K562 (cell line): ENCODE results near the gene NGRN. TPM values are rescaled to one million over a fixed set of nuclear protein-coding genes. Genes with fewer than 3 reads are reported as not detected.

ENCODE experiments used
- FOXK2 ChIP-seq, 2 experiments: fragments of 450-650 bp; IDR thresholded peaks in 1 of 2; conservative IDR thresholded peaks in 1 of 2; 2 replicates each; pipeline ENCODE4 v1.6.1; 2016; ENCODE audit warnings: low read depth in 2 of 2, mild to moderate bottlenecking in 1 of 2
- MYBL2 ChIP-seq, 2 experiments: fragments of 450-650 bp in 1 of 2; sonication (generic) in 1 of 2; formaldehyde crosslinking in 1 of 2; IDR thresholded peaks; 2 replicates each; pipeline versions ENCODE4 v1.6.1 to v1.8.1; 2017 to 2022; ENCODE audit warnings: borderline replicate concordance in 1 of 2, inconsistent platforms in 1 of 2, low read depth in 1 of 2, mild to moderate bottlenecking in 1 of 2, missing genetic modification reagents in 1 of 2, moderate library complexity in 1 of 2
- NCOR1 ChIP-seq: fragments of 450-650 bp; IDR thresholded peaks from 2 replicates; pipeline ENCODE4 v1.6.1; 2016; ENCODE audit warnings: mild to moderate bottlenecking, moderate library complexity
- NR2F6 ChIP-seq: fragments of 450-650 bp; formaldehyde crosslinking; IDR thresholded peaks from 2 replicates; pipeline ENCODE4 v1.4.0; 2020; ENCODE audit warnings: mild to moderate bottlenecking
- SLC30A9 ChIP-seq: fragments of 250-450 bp; sonication (Bioruptor Pico); IDR thresholded peaks from 2 replicates; pipeline ENCODE4 v1.8.0; 2022; ENCODE audit warnings: mild to moderate bottlenecking, moderate library complexity
- polyA plus RNA-seq, 8 experiments: library from polyadenylated mRNA; depleted of rRNA in 4 of 8; stranded (reverse) in 5 of 8; unstranded in 3 of 8; fragments of >200 nt; fragmentation: Nextera tagmentation in 2 of 8; fragmentation: Illumina TruSeq in 1 of 8; extraction: Ambion mirVana in 2 of 8; extraction: Trizol in 1 of 8; gene quantifications; 2 replicates each; pipeline versions ENCODE4 v1.2.1 to v1.2.3, GENCODE V29; 2011 to 2014; ENCODE audit warnings: inconsistent platforms in 1 of 8, missing spikeins in 1 of 8
- total RNA-seq, 7 experiments: library from RNA; depleted of rRNA in 6 of 7; stranded (reverse); fragments of >200 nt in 6 of 7; fragmentation: Illumina TruSeq in 2 of 7; extraction: Trizol in 2 of 7; gene quantifications; 2 replicates each; pipeline versions ENCODE4 v1.2.1 to v1.2.3, GENCODE V29; 2011 to 2021; ENCODE audit warnings: low replicate concordance in 1 of 7
- TF ChIP-seq, protein P1 (sequence below): fragments of 450-650 bp; IDR thresholded peaks from 2 replicates; pipeline ENCODE4 v1.6.1; 2016; ENCODE audit warnings: mild to moderate bottlenecking, moderate library complexity
- TF ChIP-seq, protein P2 (sequence below): fragments of 250-450 bp; sonication (Bioruptor Pico); IDR thresholded peaks from 2 replicates; pipeline ENCODE4 v1.4.0; 2020; ENCODE audit warnings: mild to moderate bottlenecking, moderate library complexity
- TF ChIP-seq, protein P3 (sequence below): fragments of 450-650 bp; IDR thresholded peaks from 2 replicates; pipeline ENCODE4 v1.6.1; 2017; ENCODE audit warnings: antibody characterized with exemption, mild to moderate bottlenecking

NGRN gene
- total and polyA plus RNA-seq, 9 of the 15 experiments (the other 6 are each of a cell fraction or from before 2014, with no cell fraction given), result 14.0 to 73.4 (median 60.0) TPM

DNA sequence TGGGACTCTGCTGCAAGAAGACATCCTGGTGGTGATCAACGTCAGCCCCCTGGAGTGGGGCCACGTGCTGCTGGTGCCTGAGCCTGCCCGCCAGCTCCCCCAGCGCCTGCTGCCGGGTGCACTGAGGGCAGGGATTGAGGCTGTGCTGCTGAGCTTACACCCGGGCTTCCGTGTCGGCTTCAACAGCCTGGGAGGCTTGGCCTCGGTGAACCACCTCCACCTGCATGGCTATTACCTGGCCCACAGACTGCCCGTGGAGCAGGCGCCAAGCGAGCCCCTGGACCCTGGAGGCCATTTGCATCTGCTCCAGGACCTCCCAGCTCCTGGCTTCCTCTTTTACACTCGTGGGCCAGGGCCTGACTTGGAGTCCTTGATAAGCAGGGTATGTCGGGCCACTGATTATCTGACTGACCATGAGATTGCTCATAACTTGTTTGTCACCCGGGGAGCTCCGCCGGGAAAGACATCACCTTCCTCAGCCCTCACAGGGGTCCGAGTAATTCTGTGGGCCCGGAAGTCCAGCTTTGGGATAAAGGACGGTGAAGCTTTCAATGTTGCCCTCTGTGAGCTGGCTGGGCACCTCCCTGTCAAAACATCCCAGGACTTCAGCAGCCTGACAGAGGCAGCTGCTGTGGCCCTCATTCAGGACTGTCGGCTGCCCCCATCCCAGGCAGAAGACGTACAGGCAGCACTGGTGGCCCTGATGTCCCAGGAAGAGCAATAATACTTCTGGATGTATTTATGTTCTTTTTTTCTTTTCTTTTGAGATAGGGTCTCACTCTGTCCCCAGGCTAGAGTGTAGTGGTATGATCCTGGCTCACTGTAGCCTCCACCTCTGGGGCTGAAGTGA is 23.9 kb upstream of the NGRN start (continued):
- TF ChIP-seq, protein P1, sequence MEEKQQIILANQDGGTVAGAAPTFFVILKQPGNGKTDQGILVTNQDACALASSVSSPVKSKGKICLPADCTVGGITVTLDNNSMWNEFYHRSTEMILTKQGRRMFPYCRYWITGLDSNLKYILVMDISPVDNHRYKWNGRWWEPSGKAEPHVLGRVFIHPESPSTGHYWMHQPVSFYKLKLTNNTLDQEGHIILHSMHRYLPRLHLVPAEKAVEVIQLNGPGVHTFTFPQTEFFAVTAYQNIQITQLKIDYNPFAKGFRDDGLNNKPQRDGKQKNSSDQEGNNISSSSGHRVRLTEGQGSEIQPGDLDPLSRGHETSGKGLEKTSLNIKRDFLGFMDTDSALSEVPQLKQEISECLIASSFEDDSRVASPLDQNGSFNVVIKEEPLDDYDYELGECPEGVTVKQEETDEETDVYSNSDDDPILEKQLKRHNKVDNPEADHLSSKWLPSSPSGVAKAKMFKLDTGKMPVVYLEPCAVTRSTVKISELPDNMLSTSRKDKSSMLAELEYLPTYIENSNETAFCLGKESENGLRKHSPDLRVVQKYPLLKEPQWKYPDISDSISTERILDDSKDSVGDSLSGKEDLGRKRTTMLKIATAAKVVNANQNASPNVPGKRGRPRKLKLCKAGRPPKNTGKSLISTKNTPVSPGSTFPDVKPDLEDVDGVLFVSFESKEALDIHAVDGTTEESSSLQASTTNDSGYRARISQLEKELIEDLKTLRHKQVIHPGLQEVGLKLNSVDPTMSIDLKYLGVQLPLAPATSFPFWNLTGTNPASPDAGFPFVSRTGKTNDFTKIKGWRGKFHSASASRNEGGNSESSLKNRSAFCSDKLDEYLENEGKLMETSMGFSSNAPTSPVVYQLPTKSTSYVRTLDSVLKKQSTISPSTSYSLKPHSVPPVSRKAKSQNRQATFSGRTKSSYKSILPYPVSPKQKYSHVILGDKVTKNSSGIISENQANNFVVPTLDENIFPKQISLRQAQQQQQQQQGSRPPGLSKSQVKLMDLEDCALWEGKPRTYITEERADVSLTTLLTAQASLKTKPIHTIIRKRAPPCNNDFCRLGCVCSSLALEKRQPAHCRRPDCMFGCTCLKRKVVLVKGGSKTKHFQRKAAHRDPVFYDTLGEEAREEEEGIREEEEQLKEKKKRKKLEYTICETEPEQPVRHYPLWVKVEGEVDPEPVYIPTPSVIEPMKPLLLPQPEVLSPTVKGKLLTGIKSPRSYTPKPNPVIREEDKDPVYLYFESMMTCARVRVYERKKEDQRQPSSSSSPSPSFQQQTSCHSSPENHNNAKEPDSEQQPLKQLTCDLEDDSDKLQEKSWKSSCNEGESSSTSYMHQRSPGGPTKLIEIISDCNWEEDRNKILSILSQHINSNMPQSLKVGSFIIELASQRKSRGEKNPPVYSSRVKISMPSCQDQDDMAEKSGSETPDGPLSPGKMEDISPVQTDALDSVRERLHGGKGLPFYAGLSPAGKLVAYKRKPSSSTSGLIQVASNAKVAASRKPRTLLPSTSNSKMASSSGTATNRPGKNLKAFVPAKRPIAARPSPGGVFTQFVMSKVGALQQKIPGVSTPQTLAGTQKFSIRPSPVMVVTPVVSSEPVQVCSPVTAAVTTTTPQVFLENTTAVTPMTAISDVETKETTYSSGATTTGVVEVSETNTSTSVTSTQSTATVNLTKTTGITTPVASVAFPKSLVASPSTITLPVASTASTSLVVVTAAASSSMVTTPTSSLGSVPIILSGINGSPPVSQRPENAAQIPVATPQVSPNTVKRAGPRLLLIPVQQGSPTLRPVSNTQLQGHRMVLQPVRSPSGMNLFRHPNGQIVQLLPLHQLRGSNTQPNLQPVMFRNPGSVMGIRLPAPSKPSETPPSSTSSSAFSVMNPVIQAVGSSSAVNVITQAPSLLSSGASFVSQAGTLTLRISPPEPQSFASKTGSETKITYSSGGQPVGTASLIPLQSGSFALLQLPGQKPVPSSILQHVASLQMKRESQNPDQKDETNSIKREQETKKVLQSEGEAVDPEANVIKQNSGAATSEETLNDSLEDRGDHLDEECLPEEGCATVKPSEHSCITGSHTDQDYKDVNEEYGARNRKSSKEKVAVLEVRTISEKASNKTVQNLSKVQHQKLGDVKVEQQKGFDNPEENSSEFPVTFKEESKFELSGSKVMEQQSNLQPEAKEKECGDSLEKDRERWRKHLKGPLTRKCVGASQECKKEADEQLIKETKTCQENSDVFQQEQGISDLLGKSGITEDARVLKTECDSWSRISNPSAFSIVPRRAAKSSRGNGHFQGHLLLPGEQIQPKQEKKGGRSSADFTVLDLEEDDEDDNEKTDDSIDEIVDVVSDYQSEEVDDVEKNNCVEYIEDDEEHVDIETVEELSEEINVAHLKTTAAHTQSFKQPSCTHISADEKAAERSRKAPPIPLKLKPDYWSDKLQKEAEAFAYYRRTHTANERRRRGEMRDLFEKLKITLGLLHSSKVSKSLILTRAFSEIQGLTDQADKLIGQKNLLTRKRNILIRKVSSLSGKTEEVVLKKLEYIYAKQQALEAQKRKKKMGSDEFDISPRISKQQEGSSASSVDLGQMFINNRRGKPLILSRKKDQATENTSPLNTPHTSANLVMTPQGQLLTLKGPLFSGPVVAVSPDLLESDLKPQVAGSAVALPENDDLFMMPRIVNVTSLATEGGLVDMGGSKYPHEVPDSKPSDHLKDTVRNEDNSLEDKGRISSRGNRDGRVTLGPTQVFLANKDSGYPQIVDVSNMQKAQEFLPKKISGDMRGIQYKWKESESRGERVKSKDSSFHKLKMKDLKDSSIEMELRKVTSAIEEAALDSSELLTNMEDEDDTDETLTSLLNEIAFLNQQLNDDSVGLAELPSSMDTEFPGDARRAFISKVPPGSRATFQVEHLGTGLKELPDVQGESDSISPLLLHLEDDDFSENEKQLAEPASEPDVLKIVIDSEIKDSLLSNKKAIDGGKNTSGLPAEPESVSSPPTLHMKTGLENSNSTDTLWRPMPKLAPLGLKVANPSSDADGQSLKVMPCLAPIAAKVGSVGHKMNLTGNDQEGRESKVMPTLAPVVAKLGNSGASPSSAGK, result peak; percentile 62
- TF ChIP-seq NCOR1, result no peak
- no peak for TF ChIP-seq MYBL2 (IDR thresholded peaks at IDR 0.05; ENCODE audit: low read depth)
- TF ChIP-seq MYBL2 (CRISPR knock-in tag; IDR thresholded peaks at IDR 0.05; ENCODE audit: borderline replicate concordance), result no peak
- no peak for TF ChIP-seq NR2F6
- TF ChIP-seq, protein P2, sequence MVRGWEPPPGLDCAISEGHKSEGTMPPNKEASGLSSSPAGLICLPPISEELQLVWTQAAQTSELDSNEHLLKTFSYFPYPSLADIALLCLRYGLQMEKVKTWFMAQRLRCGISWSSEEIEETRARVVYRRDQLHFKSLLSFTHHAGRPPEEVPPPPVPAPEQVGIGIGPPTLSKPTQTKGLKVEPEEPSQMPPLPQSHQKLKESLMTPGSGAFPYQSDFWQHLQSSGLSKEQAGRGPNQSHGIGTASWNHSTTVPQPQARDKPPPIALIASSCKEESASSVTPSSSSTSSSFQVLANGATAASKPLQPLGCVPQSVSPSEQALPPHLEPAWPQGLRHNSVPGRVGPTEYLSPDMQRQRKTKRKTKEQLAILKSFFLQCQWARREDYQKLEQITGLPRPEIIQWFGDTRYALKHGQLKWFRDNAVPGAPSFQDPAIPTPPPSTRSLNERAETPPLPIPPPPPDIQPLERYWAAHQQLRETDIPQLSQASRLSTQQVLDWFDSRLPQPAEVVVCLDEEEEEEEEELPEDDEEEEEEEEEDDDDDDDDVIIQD (CRISPR knock-in tag), result no peak
- TF ChIP-seq SLC30A9 (CRISPR knock-in tag), result no peak
- no peak for TF ChIP-seq FOXK2 (conservative IDR thresholded peaks at IDR 0.05 in 1 of 2, IDR thresholded peaks at IDR 0.05 in 1 of 2; ENCODE audit: low read depth in 2 of 2)
- TF ChIP-seq, protein P3, sequence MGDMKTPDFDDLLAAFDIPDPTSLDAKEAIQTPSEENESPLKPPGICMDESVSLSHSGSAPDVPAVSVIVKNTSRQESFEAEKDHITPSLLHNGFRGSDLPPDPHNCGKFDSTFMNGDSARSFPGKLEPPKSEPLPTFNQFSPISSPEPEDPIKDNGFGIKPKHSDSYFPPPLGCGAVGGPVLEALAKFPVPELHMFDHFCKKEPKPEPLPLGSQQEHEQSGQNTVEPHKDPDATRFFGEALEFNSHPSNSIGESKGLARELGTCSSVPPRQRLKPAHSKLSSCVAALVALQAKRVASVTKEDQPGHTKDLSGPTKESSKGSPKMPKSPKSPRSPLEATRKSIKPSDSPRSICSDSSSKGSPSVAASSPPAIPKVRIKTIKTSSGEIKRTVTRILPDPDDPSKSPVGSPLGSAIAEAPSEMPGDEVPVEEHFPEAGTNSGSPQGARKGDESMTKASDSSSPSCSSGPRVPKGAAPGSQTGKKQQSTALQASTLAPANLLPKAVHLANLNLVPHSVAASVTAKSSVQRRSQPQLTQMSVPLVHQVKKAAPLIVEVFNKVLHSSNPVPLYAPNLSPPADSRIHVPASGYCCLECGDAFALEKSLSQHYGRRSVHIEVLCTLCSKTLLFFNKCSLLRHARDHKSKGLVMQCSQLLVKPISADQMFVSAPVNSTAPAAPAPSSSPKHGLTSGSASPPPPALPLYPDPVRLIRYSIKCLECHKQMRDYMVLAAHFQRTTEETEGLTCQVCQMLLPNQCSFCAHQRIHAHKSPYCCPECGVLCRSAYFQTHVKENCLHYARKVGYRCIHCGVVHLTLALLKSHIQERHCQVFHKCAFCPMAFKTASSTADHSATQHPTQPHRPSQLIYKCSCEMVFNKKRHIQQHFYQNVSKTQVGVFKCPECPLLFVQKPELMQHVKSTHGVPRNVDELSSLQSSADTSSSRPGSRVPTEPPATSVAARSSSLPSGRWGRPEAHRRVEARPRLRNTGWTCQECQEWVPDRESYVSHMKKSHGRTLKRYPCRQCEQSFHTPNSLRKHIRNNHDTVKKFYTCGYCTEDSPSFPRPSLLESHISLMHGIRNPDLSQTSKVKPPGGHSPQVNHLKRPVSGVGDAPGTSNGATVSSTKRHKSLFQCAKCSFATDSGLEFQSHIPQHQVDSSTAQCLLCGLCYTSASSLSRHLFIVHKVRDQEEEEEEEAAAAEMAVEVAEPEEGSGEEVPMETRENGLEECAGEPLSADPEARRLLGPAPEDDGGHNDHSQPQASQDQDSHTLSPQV, result peak; percentile 87
